Measurements from ENCODE around the gene FAM120AOS. TPM values are rescaled to one million over a fixed set of nuclear protein-coding genes. Genes with fewer than 3 reads are reported as not detected.

The FAM120AOS gene
- total and polyA plus RNA-seq, 2 of the 4 experiments (the other 2 are of a cell fraction): 22.7 to 24.7 TPM

- H3K27ac ChIP-seq (ENCODE audit: insufficient read depth, low read length): no peak overlapping the region
- H3K9ac ChIP-seq (ENCODE audit: low read depth, low read length): no peak overlapping the region
- ChIA-PET CTCF (no interaction called here), POLR2A (ENCODE audit: unreplicated experiment) (no interaction called here)
- peaks cover 46 to 75% of the 10 kb centered on the region in 2 experiments for H3K79me1 ChIP-seq (ENCODE audit: low read depth in 1 of 2, low read length in 2 of 2)
- no peak overlapping the region for H2BK5ac ChIP-seq (ENCODE audit: low read depth, low read length, poor library complexity, severe bottlenecking)
- no peak overlapping the region for H3K4me2 ChIP-seq (ENCODE audit: low read depth, low read length)
- H2AK9ac ChIP-seq (replicated peaks; ENCODE audit: low read depth, low read length, poor library complexity): no peak overlapping the region
- no peak overlapping the region for H3K56ac ChIP-seq (ENCODE audit: extremely low read depth, insufficient read depth, low read length)
- no peak overlapping the region for H4K8ac ChIP-seq (ENCODE audit: low read depth in 2 of 2, low read length in 2 of 2)
- TF ChIP-seq CTCF (conservative IDR thresholded peaks at IDR 0.05; ENCODE audit: low read depth, low read length) (no peak), SMC3 (IDR thresholded peaks at IDR 0.05; ENCODE audit: low read depth, low read length) (no peak), CHD1 (IDR thresholded peaks at IDR 0.05; ENCODE audit: low read depth, low read length) (no peak), MXI1 (IDR thresholded peaks at IDR 0.05; ENCODE audit: borderline replicate concordance, low read depth, low read length) (no peak), ELK1 (IDR thresholded peaks at IDR 0.05; ENCODE audit: borderline replicate concordance, low read depth, low read length) (no peak), MAZ (IDR thresholded peaks at IDR 0.05; ENCODE audit: borderline replicate concordance, low read depth, low read length) (no peak), MAFK (IDR thresholded peaks at IDR 0.05; ENCODE audit: low read depth, low read length) (no peak), BHLHE40 (IDR thresholded peaks at IDR 0.05; ENCODE audit: low read depth, low read length) (no peak), POLR2A (IDR thresholded peaks at IDR 0.05; ENCODE audit: low read depth, low read length) (no peak), RCOR1 (IDR thresholded peaks at IDR 0.05; ENCODE audit: insufficient replicate concordance, low read length) (no peak), USF2 (IDR thresholded peaks at IDR 0.05; ENCODE audit: low read depth, low read length) (no peak), RFX5 (IDR thresholded peaks at IDR 0.05; ENCODE audit: low read depth, low read length) (no peak), RAD21 (IDR thresholded peaks at IDR 0.05; ENCODE audit: low read length) (no peak), FOS (IDR thresholded peaks at IDR 0.05; ENCODE audit: low read depth, low read length) (no peak), CEBPB (IDR thresholded peaks at IDR 0.05; ENCODE audit: low read depth, low read length) (no peak), NFE2L2 (IDR thresholded peaks at IDR 0.05; ENCODE audit: low read depth, low read length) (no peak)
- no TSS peak for BruUV-seq (replicated peaks)
- H3K14ac ChIP-seq (replicated peaks; ENCODE audit: low read depth, low read length): no peak overlapping the region
- H3K9me3 ChIP-seq (ENCODE audit: control insufficient read depth, insufficient read depth, low read length): no peaks in the 10 kb centered on the region
- in situ Hi-C loops (cut with MboI; ENCODE audit: low sequenced_read_pairs) (no loop called here), dilution Hi-C loops (cut with HindIII; ENCODE audit: low sequenced_read_pairs, unreplicated experiment) (no loop called here), intact Hi-C loops (cut with micrococcal nuclease) (no loop called here)
- H3K4ac ChIP-seq (ENCODE audit: low read depth, low read length): no peak overlapping the region
- H2BK20ac ChIP-seq (ENCODE audit: low read depth, low read length): no peak overlapping the region
- H2AFZ ChIP-seq (replicated peaks; ENCODE audit: low read length, poor library complexity): no peak overlapping the region
- no peak overlapping the region for H2BK15ac ChIP-seq (ENCODE audit: low read depth, low read length)
- ATAC-seq (ENCODE audit: low read depth): 0 out of 2 replicates have a peak, but pooled peaks have one; percentile 51
- peaks cover 39% of the 10 kb centered on the region for H3K36me3 ChIP-seq (ENCODE audit: control insufficient read depth, insufficient read depth, low read length)
- H3K9me1 ChIP-seq (ENCODE audit: insufficient read depth, low read length): peaks cover 8% of the 10 kb centered on the region; the same call in 1 of the 2 replicates
- H4K5ac ChIP-seq (ENCODE audit: low read depth, low read length): no peak overlapping the region
- peaks cover 4% of the 10 kb centered on the region for H3K4me1 ChIP-seq (ENCODE audit: control insufficient read depth, insufficient read depth, low read length)
- no peak overlapping the region for H2AK5ac ChIP-seq (ENCODE audit: low read depth, low read length)
- H4K20me1 ChIP-seq (ENCODE audit: insufficient read depth, low read length): peaks cover 9% of the 10 kb centered on the region
- no peaks in the 10 kb centered on the region for H3K27me3 ChIP-seq (ENCODE audit: control insufficient read depth, insufficient read depth, low read length)
- H3K18ac ChIP-seq (ENCODE audit: low read depth, low read length): no peak overlapping the region
- no peak overlapping the region for H2BK120ac ChIP-seq (ENCODE audit: low read depth, low read length)
- no peak for DNase-seq
- WGBS, 2 experiments (ENCODE audit: extremely low coverage in 2 of 2, insufficient read length in 1 of 2): 100% methylated on average over 1 of the region's 3 CpGs; no CpG with 5 or more reads in 1 of the 2 experiments
- H4K91ac ChIP-seq (ENCODE audit: insufficient read depth, low read depth, low read length): no peak overlapping the region
- H3K4me3 ChIP-seq (ENCODE audit: insufficient read depth, low read depth, low read length): no peak overlapping the region
- H3K23ac ChIP-seq (ENCODE audit: low read depth, low read length): no peak overlapping the region
Observed at GRCh38 chr9:93496285-93496684, 42.9 kb upstream of the FAM120AOS start.

Measured in IMR-90 (cell line).